Cardiac septum (tissue), 1 donor: ENCODE measurements around the gene GOLPH3. TPM values are rescaled to one million over a fixed set of nuclear protein-coding genes. Genes with fewer than 3 reads are reported as not detected.
"Not testable (repeated sequence)": the region's sequence is repeated elsewhere in the genome, so short reads cannot be mapped to it uniquely, and the experiment has no call there.

Source experiments
- DNase-seq: peaks from one replicate; pipeline ENCODE4 v3.0.0-alpha.2; 2020; ENCODE audit warnings: low spot score
- intact Hi-C: fragments of 100-400 bp; cut with DNase I; formaldehyde crosslinking; loops from one replicate; pipeline ENCODE4 v1.14.0; 2022
- total RNA-seq: library from RNA; stranded (reverse); fragmentation: NEBNext Ultra II Directional; extraction: Animal tissue kit (Norgen Biotek cat#: 25700); gene quantifications from one replicate; pipeline ENCODE4 v1.2.1, GENCODE V29; 2021
- donor health status: DM: no; HTN: no; CAD: no.

GOLPH3 gene
- total RNA-seq, 1 donor from 2014 or later, result 52.0 TPM

GRCh38 chr5:32087086-32088082 is 86.7 kb downstream of the GOLPH3 start:
- no peak for DNase-seq
- intact Hi-C loops, result no loop called here

- intact Hi-C loops, result no loop called here
- DNase-seq, result no peak
These were observed 90.1 kb downstream of the GOLPH3 start for GRCh38 chr5:32083981-32084430.

- no peak for DNase-seq
- intact Hi-C loops, result no loop called here
These were observed 91.4 kb downstream of the GOLPH3 start for GRCh38 chr5:32082701-32083100.

DNA sequence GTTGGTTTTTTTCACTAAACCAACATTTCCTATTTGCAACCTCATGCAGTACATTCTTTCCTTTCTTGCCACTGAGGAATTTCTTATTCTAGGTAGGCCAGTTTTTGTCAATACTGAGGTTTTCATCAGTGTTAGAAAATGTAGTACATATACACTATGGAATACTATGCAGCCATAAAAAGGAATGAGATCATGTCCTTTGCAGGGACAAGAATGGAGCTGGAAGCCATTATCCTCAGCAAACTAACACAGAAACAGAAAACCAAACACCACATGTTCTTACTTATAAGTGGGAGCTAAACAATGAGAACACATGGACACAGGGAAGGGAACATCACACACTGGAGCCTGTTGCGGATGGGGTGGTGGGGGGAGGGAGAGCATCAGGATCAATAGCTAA is 93.6 kb downstream of the GOLPH3 start:
- DNase-seq, intact Hi-C loops: not testable (repeated sequence)

GRCh38 chr5:32078855-32079254 is 95.3 kb downstream of the GOLPH3 start:
- intact Hi-C loops, result loop anchor here (5.0 kb wide), 2 partner anchors 252 to 497 kb away; no protein-coding TSS in a partner anchor
- not testable (repeated sequence) for DNase-seq

DNA sequence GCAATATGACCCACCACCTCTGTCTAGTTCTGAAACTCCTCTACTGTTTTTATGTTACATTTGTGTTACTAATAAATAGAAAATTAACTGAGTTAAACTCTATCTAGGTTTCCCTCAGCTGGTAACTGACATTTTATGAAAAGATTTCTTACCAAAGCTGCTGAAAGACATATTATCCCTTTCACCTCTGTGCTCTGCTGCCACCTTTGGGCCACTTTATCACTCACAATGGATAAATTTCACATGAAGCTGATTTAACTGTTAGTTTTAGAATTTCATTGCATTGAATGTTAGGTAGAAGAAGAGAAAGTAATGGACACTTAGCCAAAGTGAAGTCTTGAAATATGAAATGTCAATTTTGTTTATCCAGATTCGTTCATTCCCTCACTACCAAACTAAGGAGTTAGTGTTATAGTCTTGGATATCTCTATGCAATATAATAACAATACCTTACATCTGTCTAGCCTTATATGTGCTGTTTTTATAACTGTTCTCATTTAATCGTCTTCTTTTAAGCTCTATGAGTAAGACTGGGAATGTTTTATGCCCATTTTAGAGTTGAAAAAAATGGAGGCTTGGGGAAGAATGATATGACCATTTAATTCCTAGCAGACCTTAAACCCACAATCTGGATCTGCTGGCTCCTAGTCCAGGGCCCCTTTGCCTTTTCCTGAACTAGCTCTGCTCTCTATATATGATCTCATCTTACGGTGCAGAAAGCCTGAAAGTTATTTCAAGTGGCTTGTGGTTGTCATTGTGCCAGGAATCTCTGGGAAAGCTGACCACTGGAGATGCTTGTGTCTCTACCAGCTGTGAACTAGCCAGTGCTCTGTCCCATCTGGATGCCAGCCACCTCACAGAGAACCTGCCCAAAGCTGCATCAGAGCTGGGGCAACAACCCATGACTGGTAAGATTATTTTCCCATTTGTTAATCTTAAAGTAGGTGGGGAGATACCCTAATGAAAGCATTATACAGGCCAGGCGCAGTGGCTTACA is 97.1 kb downstream of the GOLPH3 start:
- DNase-seq, result no peak
- intact Hi-C loops, result loop anchor here (5.0 kb wide), 2 partner anchors 250 to 495 kb away; no protein-coding TSS in a partner anchor

Other genes with a start within 250 kb of the GOLPH3 start
- 27.2 TPM for gene MTMR12, start 138.6 kb upstream of the GOLPH3 start, total RNA-seq